ENCODE measurements around the gene DCANP1. TPM values are rescaled to one million over a fixed set of nuclear protein-coding genes. Genes with fewer than 3 reads are reported as not detected.

DCANP1 gene
- total RNA-seq, 2 experiments from 2014 or later, result 0.08 TPM; not detected in 1

DNA sequence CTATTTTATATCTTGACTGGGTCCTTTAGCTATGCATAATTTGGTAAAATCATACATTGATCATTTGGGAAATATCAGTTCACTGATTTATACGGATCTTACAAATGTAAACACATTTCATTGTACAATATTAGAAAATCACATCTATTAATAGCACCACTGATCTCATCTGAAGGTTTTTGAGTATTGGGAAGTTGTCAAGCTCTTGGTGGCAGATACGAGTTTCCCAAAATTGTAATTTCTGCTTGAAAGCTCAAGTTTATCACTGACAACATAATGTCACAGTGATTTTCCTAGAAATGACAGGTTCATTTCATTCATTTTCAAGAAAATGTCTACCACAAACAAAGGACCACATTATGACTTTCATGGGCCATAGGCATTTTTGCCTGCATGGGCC, 45.1 kb downstream of the DCANP1 start:
- H3K4me1 Mint-ChIP-seq (ENCODE audit: low read depth), result peaks cover 24% of the 10 kb centered on the region
- Histone ChIP-seq H3K4me3 (ENCODE audit: low read length) (no peak overlapping the region), H3K9me3 (ENCODE audit: control insufficient read depth in 1 of 2, insufficient read depth in 1 of 2, low read length in 2 of 2) (no peaks in the 10 kb centered on the region), H3K27me3 (ENCODE audit: control insufficient read depth in 1 of 2, insufficient read depth in 2 of 2, low read length in 2 of 2) (peaks cover 0 to 3% of the 10 kb centered on the region in 2 experiments), H3K36me3 (ENCODE audit: insufficient read depth, low read length) (no peaks in the 10 kb centered on the region), H3K27ac (ENCODE audit: low read depth in 1 of 2, low read length in 2 of 2) (no peak overlapping the region), H3K4me1 (ENCODE audit: insufficient read depth, low read length) (peaks cover 23% of the 10 kb centered on the region)
- DNase-seq, result no peak
- no peak for ATAC-seq (ENCODE audit: poor library complexity)
- CTCF ChIA-PET, result no interaction called here
- TF ChIP-seq, protein P1, sequence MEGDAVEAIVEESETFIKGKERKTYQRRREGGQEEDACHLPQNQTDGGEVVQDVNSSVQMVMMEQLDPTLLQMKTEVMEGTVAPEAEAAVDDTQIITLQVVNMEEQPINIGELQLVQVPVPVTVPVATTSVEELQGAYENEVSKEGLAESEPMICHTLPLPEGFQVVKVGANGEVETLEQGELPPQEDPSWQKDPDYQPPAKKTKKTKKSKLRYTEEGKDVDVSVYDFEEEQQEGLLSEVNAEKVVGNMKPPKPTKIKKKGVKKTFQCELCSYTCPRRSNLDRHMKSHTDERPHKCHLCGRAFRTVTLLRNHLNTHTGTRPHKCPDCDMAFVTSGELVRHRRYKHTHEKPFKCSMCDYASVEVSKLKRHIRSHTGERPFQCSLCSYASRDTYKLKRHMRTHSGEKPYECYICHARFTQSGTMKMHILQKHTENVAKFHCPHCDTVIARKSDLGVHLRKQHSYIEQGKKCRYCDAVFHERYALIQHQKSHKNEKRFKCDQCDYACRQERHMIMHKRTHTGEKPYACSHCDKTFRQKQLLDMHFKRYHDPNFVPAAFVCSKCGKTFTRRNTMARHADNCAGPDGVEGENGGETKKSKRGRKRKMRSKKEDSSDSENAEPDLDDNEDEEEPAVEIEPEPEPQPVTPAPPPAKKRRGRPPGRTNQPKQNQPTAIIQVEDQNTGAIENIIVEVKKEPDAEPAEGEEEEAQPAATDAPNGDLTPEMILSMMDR (IDR thresholded peaks at IDR 0.05), result no peak
- H3K4me3 Mint-ChIP-seq, result peak overlapping the region; percentile 63
- H3K36me3 Mint-ChIP-seq (ENCODE audit: low read depth), result peaks cover 12% of the 10 kb centered on the region
- no peak overlapping the region for H3K27ac Mint-ChIP-seq
- intact Hi-C loops (cut with DNase I, micrococcal nuclease), result no loop called here
- H3K27me3 Mint-ChIP-seq, result no peaks in the 10 kb centered on the region
- POLR2A ChIA-PET, result no interaction called here
- no peaks in the 10 kb centered on the region for H3K9me3 Mint-ChIP-seq

DNA sequence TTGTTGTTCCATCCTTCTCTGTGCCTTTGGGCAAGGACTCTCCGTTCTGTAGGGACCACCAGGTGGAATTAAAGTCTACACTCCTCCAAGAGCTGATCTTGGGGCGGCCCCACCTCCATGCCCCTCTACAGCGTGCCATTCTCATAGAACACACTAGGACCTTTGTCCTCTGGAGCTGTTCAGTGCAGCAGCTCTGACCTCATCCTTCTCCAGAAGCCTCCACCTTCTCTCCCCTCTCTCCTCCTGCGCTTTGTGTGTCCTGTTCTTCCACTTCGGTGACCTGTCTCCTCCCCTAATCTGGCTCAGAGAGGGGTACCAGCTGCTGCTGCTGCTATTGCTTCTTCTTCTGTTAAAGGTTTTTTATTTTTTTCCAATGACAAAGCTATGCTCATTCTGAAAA, 46.3 kb downstream of the DCANP1 start:
- ChIA-PET POLR2A (no interaction called here), CTCF (no interaction called here)
- Histone ChIP-seq H3K27ac (ENCODE audit: low read depth in 1 of 2, low read length in 2 of 2) (no peak overlapping the region), H3K36me3 (ENCODE audit: insufficient read depth, low read length) (no peaks in the 10 kb centered on the region), H3K4me1 (ENCODE audit: insufficient read depth, low read length) (peaks cover 34% of the 10 kb centered on the region), H3K9me3 (ENCODE audit: control insufficient read depth in 1 of 2, insufficient read depth in 1 of 2, low read length in 2 of 2) (no peaks in the 10 kb centered on the region), H3K27me3 (ENCODE audit: control insufficient read depth in 1 of 2, insufficient read depth in 2 of 2, low read length in 2 of 2) (peaks cover 0 to 3% of the 10 kb centered on the region in 2 experiments), H3K4me3 (ENCODE audit: low read length) (no peak overlapping the region)
- TF ChIP-seq, protein P1 (IDR thresholded peaks at IDR 0.05), result no peak
- H3K4me3 Mint-ChIP-seq, result peak overlapping the region; percentile 93
- DNase-seq (no peak), ATAC-seq (ENCODE audit: poor library complexity) (no peak)
- peaks cover 13% of the 10 kb centered on the region for H3K36me3 Mint-ChIP-seq (ENCODE audit: low read depth)
- peak overlapping the region; percentile 85 for H3K27ac Mint-ChIP-seq
- no peaks in the 10 kb centered on the region for H3K27me3 Mint-ChIP-seq
- intact Hi-C loops (cut with DNase I, micrococcal nuclease), result no loop called here
- H3K9me3 Mint-ChIP-seq, result no peaks in the 10 kb centered on the region
- H3K4me1 Mint-ChIP-seq (ENCODE audit: low read depth), result peaks cover 35% of the 10 kb centered on the region

DNA sequence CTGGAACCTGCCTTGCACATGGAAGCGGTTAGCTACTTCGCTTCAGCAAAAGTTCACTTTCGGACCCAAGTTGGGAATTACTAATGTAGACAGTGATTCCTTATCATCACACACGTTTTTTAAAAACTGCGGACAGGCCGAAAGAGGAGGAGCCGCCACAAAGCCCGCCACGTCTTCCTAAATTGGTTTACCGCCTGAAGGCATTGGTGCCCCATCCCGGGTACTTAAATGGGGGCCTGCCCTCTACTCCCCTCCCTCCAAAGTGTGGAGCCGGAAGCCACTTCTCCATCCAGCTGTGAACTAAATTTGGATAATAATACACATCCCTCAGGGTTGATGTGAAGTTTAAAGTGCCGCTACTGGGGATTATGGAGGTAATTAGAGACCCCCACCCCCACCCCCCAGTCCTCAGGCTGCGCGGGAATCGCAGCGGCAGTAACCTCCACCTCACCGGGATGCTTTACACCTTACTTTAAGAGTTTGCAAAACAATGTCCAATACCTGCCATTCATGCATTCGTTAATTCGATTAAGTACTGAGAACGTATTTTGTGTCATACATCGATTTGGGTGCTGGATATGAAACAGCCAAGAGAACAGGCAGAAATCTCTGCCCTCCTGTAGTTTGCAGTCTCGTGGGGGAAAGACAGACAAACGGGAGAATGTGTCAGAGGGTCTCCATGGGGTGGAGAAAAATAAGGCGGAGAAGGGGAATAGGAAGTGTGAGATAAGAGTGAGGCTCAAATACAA, 47.2 kb downstream of the DCANP1 start:
- no peak for DNase-seq
- no peaks in the 10 kb centered on the region for H3K27me3 ChIP-seq (ENCODE audit: control insufficient read depth in 1 of 2, insufficient read depth in 2 of 2, low read length in 2 of 2)
- peaks cover 43% of the 10 kb centered on the region for H3K4me1 ChIP-seq (ENCODE audit: insufficient read depth, low read length)
- Mint-ChIP-seq H3K27me3 (no peaks in the 10 kb centered on the region), H3K4me1 (ENCODE audit: low read depth) (peaks cover 44% of the 10 kb centered on the region), H3K27ac (peak overlapping the region; percentile 85), H3K9me3 (no peaks in the 10 kb centered on the region), H3K4me3 (peak overlapping the region; percentile 93), H3K36me3 (ENCODE audit: low read depth) (peaks cover 18% of the 10 kb centered on the region)
- no peaks in the 10 kb centered on the region for H3K9me3 ChIP-seq (ENCODE audit: control insufficient read depth in 1 of 2, insufficient read depth in 1 of 2, low read length in 2 of 2)
- TF ChIP-seq, protein P1 (IDR thresholded peaks at IDR 0.05), result no peak
- peak overlapping the region; percentile 74 for H3K4me3 ChIP-seq (ENCODE audit: low read length)
- no peak for ATAC-seq (ENCODE audit: poor library complexity)
- intact Hi-C loops (cut with DNase I, micrococcal nuclease), result no loop called here
- H3K27ac ChIP-seq (ENCODE audit: low read depth in 1 of 2, low read length in 2 of 2), result peak overlapping the region in 1 of 2 donors; percentile 65
- CTCF ChIA-PET, result no interaction called here
- POLR2A ChIA-PET, result interaction anchor here (1.0 to 1.1 kb wide), 2 partner anchors 26 to 75 kb away, joined by 3 read pairs; no protein-coding TSS in a partner anchor
- no peaks in the 10 kb centered on the region for H3K36me3 ChIP-seq (ENCODE audit: insufficient read depth, low read length)
